GM19351 (cell line): Measurements from ENCODE around the gene MFN1.

ENCODE experiments used
- ATAC-seq: cut with Tn5 transposase; IDR thresholded peaks from one replicate; pipeline ENCODE4 v1.9.1; 2021; ENCODE audit warnings: mild to moderate bottlenecking, moderate library complexity; ENCODE audit not compliant: unreplicated experiment

MFN1 gene

GRCh38 chr3:179428876-179429548, 81.5 kb downstream of the MFN1 start:
- ATAC-seq = no peak

DNA sequence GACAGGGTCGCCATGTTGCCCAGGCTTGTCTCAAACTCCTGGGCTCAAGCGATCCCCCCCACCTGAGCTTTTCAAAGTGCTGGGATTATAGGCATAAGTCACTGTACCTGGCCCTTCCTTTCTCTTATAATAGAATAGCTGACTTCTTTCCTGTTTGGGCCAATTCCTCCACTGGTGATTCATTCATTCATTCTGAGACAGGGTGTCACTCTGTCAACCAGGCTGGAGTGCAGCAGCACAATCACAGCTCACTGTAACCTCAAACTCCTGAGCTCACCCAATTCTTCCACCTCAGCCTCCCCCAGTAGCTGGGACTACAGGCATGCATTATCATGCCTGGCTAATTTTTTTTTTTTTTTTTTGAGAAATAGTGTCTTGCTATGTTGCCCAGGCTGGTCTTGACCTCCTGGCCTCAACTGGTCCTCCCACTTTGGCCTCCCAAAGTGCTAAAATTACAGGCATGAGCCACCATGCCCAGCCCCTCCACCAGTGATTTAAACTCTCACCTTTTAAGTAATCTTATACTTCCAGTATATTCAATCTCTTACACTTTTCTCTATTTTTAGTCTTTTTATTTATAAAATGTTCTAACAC, 82.9 kb downstream of the MFN1 start:
- no peak for ATAC-seq

GRCh38 chr3:179432021-179432420, 84.5 kb downstream of the MFN1 start:
- peak; percentile 67 for ATAC-seq

DNA sequence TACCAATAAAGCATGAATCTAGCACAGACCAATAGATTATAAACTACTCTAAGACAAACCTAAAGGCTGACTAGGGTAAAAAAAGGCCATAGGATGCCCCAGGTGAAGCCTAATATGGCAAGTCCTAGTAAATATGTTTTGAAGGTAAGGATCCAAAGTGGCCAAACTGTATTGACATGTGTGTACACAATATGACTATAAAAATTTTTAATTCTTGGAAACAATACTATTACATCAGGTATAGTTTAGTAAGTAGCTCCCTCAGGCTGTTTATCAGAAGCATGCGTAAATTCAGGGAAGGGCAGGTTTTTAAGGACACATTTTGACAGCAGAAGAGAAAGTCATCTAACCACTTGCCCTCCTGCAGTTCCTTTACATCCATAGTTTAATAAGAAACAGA, 84.9 kb downstream of the MFN1 start:
- no peak for ATAC-seq

DNA sequence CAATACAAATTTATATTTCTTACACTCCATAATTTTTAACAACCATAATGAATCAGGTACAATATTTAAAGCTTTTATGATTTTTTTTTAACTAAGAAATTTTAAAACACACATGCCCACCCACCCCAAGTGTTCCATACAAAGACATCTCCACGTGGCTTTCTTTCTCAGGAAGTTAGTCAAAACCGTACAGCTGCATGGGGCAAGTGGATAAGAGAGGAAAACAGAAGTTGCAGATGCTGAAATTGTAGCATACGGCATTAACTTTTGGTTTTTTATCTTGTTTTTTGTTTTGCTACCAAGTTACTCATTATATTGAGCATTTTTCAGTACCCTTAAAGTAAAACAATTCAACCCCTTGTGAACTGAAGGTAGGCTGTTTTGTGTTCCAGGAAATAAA, 89.0 kb downstream of the MFN1 start:
- ATAC-seq = no peak

DNA sequence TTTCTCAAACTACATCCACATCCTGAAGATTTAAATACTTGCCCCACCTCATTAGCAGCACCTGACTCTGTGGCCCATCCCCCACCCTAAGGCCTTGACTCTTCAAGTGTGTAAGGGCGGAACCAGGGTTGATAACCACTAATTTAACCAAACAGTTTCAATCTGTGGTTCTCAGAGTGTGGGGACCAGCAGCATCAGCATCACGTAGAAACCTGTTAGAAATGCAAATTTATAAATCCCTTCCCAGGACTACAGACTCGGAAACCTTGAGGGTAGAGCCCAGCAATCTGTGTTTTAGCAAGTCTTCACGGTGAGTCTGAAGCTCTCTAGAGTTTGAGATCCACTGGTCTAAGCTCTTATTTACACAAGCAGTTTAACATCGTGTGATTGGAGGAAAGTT, 91.3 kb downstream of the MFN1 start:
- ATAC-seq = peak; percentile 93
